ENCODE measurements around the gene FOXL1.

GRCh38 chr16:86609661-86610060 lies 31.3 kb downstream of the FOXL1 start:
- no peak for TF ChIP-seq SUZ12 (IDR thresholded peaks at IDR 0.05; ENCODE audit: extremely low read depth, insufficient read depth, insufficient read length)
- TF ChIP-seq YY1 (IDR thresholded peaks at IDR 0.05; ENCODE audit: insufficient read depth, insufficient read length), result no peak

All from NT2/D1 (cell line).